Superior temporal gyrus (tissue), 1 donor: Measurements from ENCODE around the gene TBXT.
A peak's percentile ranks its signal among the peaks of the same experiment; 100 is the strongest.

Experiments
- DNase-seq: peaks from one replicate; pipeline ENCODE4 v3.0.0-alpha.2; 2016; ENCODE audit errors: extremely low spot score

Gene TBXT

GRCh38 chr6:166115609-166116008 lies 52.0 kb downstream of the TBXT start:
- no peak for DNase-seq

GRCh38 chr6:166112580-166112979 lies 55.1 kb downstream of the TBXT start:
- DNase-seq: peak; percentile 39

GRCh38 chr6:166109608-166110007 lies 58.0 kb downstream of the TBXT start:
- DNase-seq: no peak
